Right atrium auricular region (tissue), 2 donors: ENCODE data around the gene PLAGL2. TPM values are rescaled to one million over a fixed set of nuclear protein-coding genes. Genes with fewer than 3 reads are reported as not detected.
A peak's percentile ranks its signal among the peaks of the same experiment; 100 is the strongest.

ENCODE experiments used
- DNase-seq: peaks from one replicate; pipeline ENCODE4 v3.0.0-alpha.2; 2019; ENCODE audit warnings: low spot score
- H3K27ac ChIP-seq, 2 donors: fragments of 200-600 bp; sonication (generic); 1 replicate in 1 of 2; 2 replicates in 1 of 2; pipeline ENCODE4 v1.5.1; 2016 to 2019
- H3K27me3 ChIP-seq, 2 donors: fragments of 200-600 bp; sonication (generic); one replicate each; pipeline versions ENCODE4 v1.5.1 to v1.6.0; 2017 to 2019
- H3K36me3 ChIP-seq: fragments of 200-600 bp; sonication (generic); one replicate; pipeline ENCODE4 v1.5.1; 2016
- H3K4me1 ChIP-seq, 2 donors: fragments of 200-600 bp; sonication (generic); one replicate each; pipeline versions ENCODE4 v1.5.1 to v1.6.0; 2017 to 2019
- H3K4me3 ChIP-seq, 2 donors: fragments of 200-600 bp; sonication (generic); 1 replicate in 1 of 2; 2 replicates in 1 of 2; pipeline ENCODE4 v1.5.1; 2017 to 2019; ENCODE audit warnings: mild to moderate bottlenecking in 1 of 2, moderate library complexity in 1 of 2
- H3K9me3 ChIP-seq, 2 donors: fragments of 200-600 bp; sonication (generic); one replicate each; pipeline ENCODE4 v1.5.1; 2019
- total RNA-seq, 2 donors: library from RNA; depleted of rRNA; stranded (reverse); fragments of >200 nt; gene quantifications; one replicate each; pipeline ENCODE4 v1.1.0, GENCODE V29; 2016
- TF ChIP-seq, protein P1 (sequence below), 2 donors: fragments of 200-600 bp; sonication (generic); IDR thresholded peaks; one replicate each; pipeline ENCODE4 v1.5.1; 2019; ENCODE audit warnings: antibody characterized with exemption in 2 of 2

PLAGL2 gene
- total RNA-seq, 2 donors from 2014 or later = 7.0 to 8.1 TPM

DNA sequence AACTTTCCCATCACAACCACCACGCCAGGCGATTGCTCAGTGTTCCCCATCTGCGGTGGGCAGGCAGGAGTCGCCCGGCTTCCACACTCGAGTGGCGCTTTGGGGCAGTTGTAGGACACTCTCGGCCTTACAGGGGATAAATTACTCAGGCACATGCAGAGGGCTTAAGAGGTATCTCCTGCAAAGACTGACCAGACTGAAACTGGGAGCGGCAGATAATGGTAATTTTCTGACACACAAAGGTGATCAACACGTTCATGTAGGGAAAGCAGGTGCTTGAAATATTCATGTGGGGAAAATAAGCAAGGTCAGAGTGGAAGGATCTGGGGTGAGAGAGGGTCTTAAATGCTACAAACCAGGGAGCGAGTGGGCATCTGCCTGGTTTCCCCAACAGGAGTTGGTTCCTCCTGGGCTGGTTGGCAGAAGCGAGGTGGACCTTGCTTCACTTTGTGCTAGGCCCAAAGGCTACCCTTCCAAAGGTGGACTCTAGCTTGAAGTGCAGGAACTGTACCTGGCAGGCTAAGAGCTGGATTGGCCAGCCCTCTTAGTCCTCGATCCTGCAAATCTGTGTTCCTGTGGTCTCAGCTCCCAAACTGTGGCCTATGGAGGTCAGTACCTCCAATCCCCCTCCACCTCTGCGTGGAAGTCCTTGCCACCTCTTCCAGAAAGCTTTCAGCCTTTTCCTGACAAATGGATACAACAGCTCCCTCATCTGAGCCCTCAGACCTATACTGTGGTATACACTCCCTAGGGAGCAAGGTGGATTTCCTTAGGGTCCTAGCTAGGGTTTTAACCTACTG, 16.7 kb downstream of the PLAGL2 start:
- peaks cover 0 to 47% of the 10 kb centered on the region in 2 donors for H3K4me1 ChIP-seq
- no peaks in the 10 kb centered on the region for H3K9me3 ChIP-seq
- no peak for DNase-seq
- H3K4me3 ChIP-seq = peak overlapping the region; percentile 65 to 68
- H3K27me3 ChIP-seq = no peaks in the 10 kb centered on the region
- H3K36me3 ChIP-seq = peaks cover 7% of the 10 kb centered on the region
- TF ChIP-seq, protein P1, sequence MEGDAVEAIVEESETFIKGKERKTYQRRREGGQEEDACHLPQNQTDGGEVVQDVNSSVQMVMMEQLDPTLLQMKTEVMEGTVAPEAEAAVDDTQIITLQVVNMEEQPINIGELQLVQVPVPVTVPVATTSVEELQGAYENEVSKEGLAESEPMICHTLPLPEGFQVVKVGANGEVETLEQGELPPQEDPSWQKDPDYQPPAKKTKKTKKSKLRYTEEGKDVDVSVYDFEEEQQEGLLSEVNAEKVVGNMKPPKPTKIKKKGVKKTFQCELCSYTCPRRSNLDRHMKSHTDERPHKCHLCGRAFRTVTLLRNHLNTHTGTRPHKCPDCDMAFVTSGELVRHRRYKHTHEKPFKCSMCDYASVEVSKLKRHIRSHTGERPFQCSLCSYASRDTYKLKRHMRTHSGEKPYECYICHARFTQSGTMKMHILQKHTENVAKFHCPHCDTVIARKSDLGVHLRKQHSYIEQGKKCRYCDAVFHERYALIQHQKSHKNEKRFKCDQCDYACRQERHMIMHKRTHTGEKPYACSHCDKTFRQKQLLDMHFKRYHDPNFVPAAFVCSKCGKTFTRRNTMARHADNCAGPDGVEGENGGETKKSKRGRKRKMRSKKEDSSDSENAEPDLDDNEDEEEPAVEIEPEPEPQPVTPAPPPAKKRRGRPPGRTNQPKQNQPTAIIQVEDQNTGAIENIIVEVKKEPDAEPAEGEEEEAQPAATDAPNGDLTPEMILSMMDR (IDR thresholded peaks at IDR 0.05) = no peak
- peak overlapping the region; percentile 68 to 74 for H3K27ac ChIP-seq

DNA sequence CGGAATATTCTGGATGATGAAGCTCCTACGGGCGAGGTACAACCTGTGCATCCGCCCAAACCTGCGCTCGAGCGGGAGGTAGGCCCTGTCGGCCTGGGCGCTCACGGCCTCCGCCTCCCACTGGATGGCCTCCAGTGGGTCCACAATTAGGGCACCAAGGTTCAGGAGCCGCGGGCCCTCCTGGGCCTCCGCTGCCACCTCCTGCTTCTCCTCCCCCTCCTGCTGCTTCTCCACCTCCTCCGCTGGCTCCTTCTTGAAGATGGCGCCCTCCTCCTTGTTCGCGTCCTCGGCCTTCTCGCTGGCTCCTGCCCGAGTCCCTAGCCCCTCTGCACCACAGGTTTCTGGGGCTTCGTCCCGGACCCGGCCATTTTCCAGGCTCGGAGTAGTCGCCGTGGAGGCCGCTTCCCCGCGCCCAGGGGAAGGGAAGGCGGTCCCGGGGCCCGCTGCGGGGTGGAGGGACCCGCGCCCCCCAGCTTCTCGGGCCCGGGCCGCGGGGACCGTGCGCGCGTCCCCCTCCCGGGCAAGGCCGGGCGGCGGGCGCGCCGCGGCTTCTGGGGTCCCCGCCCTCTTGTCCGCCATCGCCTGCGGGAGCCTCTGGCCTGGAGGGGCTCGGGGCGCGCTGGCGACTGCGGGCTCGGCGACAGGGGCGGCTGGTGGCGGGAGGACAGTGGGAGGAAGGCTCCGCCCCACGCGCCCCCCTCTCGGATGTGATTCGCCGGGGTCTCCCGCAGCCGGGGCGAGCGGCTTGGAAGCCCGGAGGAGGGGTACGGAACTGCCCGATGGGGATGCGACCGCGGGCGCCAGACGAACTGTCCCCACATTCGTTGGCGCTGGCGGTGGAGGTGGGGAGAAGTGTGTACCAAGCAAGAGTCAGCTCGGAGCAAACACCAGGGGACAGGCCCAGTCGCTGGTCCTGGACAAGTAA, 17.6 kb downstream of the PLAGL2 start:
- peak; percentile 68 for DNase-seq
- Histone ChIP-seq H3K27me3 (no peaks in the 10 kb centered on the region), H3K4me3 (peak overlapping the region; percentile 65 to 68), H3K27ac (peak overlapping the region; percentile 68 to 74), H3K9me3 (no peaks in the 10 kb centered on the region), H3K36me3 (no peaks in the 10 kb centered on the region), H3K4me1 (peaks cover 0 to 47% of the 10 kb centered on the region in 2 donors)
- TF ChIP-seq, protein P1 (IDR thresholded peaks at IDR 0.05) = no peak

DNA sequence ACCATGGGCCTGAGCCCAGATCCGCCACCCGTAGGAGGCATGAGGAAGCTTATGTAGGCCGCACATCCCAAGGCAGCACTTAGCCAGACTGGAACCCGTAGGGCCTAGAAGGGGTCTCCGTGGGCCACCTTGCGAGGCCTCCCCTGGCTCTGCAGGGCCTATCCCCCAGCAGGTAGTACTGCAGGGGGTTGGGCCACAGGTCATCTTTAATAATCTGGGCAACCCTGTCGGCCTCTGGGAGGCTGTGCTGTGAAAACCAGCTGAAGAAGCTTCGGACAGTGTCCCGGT, 18.5 kb downstream of the PLAGL2 start:
- no peak overlapping the region for H3K4me3 ChIP-seq
- H3K36me3 ChIP-seq = no peaks in the 10 kb centered on the region
- TF ChIP-seq, protein P1 (IDR thresholded peaks at IDR 0.05) = no peak
- peaks cover 0 to 47% of the 10 kb centered on the region in 2 donors for H3K4me1 ChIP-seq
- no peaks in the 10 kb centered on the region for H3K9me3 ChIP-seq
- no peak for DNase-seq
- H3K27ac ChIP-seq = no peak overlapping the region
- no peaks in the 10 kb centered on the region for H3K27me3 ChIP-seq

DNA sequence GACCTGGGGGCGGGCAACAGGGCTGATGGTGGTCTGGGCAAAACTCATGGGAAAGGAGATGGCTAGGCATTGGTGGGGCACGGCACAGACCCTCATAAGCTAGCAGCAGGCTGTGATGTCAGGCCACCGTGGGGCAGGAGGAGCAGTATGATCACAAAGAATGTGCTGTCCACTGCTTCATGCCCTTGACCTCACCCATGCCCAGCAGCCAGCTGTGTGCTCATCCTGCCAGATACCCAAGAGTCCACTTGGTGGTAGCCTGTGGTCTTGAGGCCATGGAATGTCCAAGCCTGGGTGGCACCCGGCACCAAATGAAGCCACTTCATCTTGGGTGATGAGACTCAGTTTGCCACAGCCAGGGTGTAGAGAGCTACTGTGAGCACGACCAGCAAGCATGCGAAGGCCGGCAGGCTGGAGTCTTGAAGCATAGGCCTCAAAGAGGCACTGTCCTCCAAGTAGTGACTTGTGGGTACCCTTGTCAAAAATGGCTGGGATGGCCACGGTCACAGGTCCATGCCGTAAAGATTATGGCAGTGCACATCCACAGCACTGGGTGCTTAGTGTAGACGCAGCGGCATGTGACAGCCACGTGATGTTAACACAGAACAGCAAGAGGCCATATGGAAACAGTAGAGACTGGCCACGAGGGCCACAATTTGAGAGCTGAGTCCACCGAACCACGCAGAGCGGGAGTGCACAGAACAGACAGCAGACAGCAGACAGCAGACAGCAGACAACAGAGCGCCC, 19.0 kb downstream of the PLAGL2 start:
- H3K27ac ChIP-seq = no peak overlapping the region
- H3K36me3 ChIP-seq = no peaks in the 10 kb centered on the region
- peaks cover 0 to 42% of the 10 kb centered on the region in 2 donors for H3K4me1 ChIP-seq
- TF ChIP-seq, protein P1 (IDR thresholded peaks at IDR 0.05) = no peak
- no peaks in the 10 kb centered on the region for H3K9me3 ChIP-seq
- DNase-seq = no peak
- no peak overlapping the region for H3K4me3 ChIP-seq
- no peaks in the 10 kb centered on the region for H3K27me3 ChIP-seq

DNA sequence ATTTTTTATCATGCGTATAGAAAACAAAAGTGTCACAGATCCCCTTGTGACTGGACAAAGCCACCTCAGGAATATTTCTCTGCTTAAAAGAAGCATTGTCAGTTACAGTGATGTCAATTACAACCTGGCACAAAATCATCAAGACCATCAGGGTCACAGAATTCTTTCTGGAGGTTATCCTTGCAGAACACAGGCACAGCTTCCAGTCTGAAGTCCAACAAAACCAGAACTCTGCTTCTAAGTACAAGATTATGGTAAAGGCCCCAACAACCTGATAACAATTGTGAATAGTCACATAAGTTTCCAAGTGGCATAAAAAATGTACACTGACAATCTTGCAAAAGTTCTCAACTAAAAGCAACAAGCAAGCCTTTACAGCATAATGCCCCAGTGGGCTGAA, 21.0 kb downstream of the PLAGL2 start:
- no peaks in the 10 kb centered on the region for H3K27me3 ChIP-seq

More for the DNA sequence above, 21.0 kb downstream of the PLAGL2 start:
- TF ChIP-seq, protein P1 (IDR thresholded peaks at IDR 0.05) = no peak
- peaks cover 0 to 24% of the 10 kb centered on the region in 2 donors for H3K4me1 ChIP-seq
- H3K4me3 ChIP-seq = no peak overlapping the region
- DNase-seq = no peak
- H3K9me3 ChIP-seq = no peaks in the 10 kb centered on the region
- H3K36me3 ChIP-seq = no peaks in the 10 kb centered on the region
- no peak overlapping the region for H3K27ac ChIP-seq
